Endometrial microvascular endothelial cells (primary cell): ENCODE measurements around the gene IL5RA. TPM values are rescaled to one million over a fixed set of nuclear protein-coding genes. Genes with fewer than 3 reads are reported as not detected.

ENCODE experiments used
- in situ Hi-C: cut with HindIII; loops from 2 replicates; pipeline ENCODE4 v1.10.0; 2017; ENCODE audit warnings: low sequenced_read_pairs, low pct_unique_long_range_greater_than_20kb; ENCODE audit errors: inconsistent ontology term
- total RNA-seq: library from RNA; depleted of rRNA; stranded (reverse); fragments of >200 nt; gene quantifications from one replicate; pipeline ENCODE4 v1.2.3, GENCODE V29; 2015; ENCODE audit errors: inconsistent ontology term

IL5RA gene, protein sequence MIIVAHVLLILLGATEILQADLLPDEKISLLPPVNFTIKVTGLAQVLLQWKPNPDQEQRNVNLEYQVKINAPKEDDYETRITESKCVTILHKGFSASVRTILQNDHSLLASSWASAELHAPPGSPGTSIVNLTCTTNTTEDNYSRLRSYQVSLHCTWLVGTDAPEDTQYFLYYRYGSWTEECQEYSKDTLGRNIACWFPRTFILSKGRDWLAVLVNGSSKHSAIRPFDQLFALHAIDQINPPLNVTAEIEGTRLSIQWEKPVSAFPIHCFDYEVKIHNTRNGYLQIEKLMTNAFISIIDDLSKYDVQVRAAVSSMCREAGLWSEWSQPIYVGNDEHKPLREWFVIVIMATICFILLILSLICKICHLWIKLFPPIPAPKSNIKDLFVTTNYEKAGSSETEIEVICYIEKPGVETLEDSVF
- not detected for total RNA-seq

- in situ Hi-C loops: no loop called here
These were observed at the start of gene IL5RA for GRCh38 chr3:3110299-3110630. Gene IL5RA, minus strand, starts transcription at chr3:3110374. Its CDS starts 5,390 bp downstream, at chr3:3104984.

DNA sequence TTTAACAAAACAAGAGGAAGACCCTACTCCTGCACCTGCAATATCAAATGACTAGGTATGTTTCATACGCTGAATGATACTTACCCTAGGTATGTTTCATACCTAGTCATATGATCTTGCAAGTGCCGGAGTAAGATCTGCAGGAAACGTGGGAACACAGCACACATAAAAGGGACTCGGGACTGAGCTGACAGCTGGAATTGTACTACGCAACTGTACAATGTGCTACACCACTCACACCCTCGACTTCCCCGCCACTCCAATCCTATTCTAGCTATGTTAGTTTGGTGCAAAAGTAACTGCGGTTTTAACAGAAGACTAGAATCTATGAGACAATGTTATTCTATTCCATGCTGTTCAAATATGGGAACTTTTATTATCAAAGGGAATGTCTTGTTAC, 47.3 kb upstream of the IL5RA start:
- in situ Hi-C loops: no loop called here

DNA sequence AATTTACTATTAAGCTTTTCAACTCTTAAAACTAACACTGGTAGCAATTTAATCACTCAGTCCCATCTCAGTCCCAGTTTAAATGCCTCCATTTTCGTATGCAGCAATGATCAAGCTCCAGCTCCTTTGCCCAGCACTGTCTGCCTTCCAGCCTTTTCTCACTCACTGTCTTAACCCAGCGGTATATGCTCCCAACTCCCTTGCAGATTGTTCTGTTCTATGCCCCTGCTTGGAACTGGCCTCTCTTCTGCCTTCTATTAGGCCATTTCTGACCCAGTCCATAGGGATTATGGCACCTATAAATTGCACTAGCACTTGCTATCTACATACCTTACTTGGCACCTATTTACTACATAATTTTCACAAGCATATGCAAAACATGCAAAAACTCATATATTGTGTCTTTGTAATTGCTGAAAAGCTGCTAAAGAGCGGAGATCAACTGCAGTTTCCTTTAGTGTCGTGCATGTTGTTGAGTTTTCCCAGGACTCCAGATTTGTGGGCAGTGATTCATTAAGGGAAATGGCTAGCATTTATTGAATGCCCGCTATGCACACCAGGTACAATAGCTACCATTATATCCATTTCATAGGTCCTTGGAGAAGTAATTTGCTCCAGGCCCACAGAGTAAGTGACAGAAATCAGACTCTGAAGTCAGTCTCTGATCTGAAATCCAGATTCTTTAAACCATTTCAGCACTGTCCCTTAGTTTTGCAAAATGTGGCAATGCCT, 44.9 kb upstream of the IL5RA start:
- in situ Hi-C loops: no loop called here

DNA sequence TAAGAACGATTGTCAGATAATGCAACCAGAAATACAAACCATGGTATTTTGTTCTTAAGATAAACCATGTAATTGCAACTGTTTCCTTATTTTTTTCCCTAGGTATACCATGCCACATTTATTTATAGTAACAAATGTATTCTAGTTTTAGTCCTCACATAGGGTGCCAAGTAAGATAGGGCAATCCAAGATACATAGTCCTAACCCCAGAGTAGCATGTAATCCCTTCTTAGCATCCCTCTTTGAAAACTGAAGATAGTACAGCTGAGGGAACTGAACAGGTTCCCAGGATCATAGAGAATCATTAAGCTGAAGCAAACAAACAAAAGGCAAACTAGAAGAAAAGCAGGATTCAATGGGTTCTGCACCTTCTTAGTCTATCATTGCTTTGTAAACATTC, 41.3 kb upstream of the IL5RA start:
- in situ Hi-C loops: no loop called here

DNA sequence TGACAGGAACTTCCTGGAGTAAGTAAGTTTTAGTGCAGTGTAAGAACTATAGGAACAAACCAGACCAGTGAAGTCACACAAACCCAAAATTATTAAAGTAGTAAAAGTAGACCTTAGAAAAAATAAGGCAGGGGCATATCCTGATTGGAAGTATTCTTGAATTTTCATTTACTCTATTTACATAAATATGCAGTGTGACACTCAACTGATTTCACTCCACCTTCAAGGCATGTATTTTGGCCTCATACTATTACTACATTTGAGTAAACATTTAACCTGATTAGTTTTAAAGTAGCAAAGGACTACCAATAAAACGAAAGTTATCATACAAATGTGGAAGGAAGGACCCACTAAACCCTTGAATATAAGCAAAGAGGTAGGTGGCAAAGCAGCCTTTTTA, 39.4 kb upstream of the IL5RA start:
- in situ Hi-C loops: no loop called here

GRCh38 chr3:3145831-3146230, 35.7 kb upstream of the IL5RA start:
- in situ Hi-C loops: no loop called here

DNA sequence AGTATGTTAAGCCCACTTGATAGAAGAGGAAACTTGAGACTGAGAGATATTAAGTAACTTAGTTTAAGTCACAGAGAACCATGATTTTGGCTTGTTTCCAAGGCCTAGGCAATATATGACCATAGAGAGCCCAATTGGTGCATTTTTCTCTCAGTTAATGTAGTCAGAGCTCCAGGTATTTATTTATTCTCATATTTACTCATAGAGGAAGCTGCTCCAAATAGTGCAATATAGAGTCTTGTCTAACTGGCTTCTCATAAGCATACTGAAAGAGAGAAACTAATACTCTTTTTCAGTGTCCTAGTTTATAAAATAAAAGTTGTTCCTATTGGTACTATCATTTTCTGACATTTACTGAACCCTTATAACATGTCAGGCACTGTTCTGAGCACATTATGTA, 31.8 kb upstream of the IL5RA start:
- in situ Hi-C loops: no loop called here

GRCh38 chr3:3137526-3137925, 27.4 kb upstream of the IL5RA start:
- in situ Hi-C loops: no loop called here

- in situ Hi-C loops: no loop called here
These were observed 24.7 kb upstream of the IL5RA start for GRCh38 chr3:3134750-3135448.

GRCh38 chr3:3133500-3133899, 23.3 kb upstream of the IL5RA start:
- in situ Hi-C loops: no loop called here

- in situ Hi-C loops: no loop called here
These were observed 19.4 kb upstream of the IL5RA start for GRCh38 chr3:3129579-3129978.

DNA sequence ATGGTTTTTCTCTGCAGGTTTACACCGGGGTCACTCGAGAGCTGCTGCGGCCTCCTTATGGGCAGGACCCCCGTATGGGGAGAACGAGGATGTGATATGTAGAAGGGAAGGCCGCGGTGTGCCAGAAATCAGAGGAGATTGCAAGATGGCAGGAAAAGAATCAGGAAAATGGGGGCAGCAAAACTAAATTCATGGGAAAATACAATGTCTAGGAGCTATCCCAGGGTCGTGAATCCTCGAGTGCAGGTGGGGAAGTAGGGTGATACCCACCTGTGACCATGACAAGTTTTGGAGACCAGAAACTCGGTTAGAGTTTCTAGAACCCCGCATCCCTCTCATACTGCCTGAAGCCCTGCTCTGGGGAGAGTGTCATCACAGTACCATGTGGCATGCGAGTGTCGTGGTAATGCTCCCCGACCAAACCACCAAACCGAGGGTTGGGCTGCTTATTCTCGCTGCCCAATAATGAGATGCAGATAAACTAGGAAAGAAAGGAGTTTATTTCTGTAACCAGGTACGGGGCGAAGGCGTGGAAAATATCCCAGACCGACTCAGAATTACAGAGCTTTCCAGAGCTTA, 17.3 kb upstream of the IL5RA start:
- in situ Hi-C loops: no loop called here

DNA sequence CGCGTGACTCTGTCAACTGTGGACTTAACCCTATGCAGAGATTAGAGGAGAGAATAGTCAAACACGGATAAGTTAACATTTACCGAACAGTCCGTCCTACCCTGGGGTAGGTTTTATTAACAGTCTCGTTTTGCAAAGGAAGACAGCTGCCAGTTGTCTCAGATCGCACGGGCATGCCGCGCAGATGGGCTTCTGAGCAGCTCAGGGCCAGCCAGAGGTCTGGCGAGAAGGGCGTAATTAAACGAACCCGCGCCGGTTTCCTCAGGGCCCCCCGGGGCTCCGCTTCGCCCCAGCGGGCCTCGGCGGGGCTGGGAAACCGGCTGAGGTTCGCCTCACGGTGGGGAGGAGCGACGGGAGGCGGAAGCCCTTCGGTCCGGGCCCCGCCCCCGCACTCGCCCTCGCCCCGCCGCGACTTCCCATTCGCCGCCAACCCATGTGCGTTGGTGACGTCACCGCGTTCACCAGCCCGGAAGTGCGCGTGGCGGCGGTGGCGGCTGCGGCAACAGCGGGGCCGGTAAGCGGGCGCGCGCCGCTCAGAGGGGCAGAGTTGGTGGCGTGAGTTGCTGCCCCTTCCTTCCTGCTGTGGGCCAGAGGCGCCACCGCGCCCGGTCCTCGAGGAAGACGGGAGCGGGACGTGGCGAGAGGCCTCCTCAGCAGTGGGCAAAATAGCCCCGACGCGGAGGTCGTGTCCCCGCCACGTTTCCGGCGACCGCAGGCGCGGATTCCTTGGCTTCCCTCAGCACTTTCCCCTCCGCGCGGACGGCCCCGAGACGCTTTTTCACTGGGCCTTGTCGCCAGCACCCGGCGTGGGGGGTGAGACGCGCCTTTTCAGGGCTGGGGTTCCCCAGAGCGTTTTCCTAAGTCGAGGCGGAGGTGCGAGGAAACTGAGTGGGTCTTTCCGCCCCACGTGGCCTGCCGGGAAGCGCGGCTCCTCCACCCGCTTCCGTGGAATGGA, 16.6 kb upstream of the IL5RA start, which contains the start of gene TRNT1:
Gene TRNT1, plus strand, starts transcription at position 464 of the 955 bp plus-strand sequence. CDS start 2,101 bp downstream, outside the sequence.
- in situ Hi-C loops: no loop called here

GRCh38 chr3:3125977-3126376, 15.8 kb upstream of the IL5RA start:
- in situ Hi-C loops: no loop called here

DNA sequence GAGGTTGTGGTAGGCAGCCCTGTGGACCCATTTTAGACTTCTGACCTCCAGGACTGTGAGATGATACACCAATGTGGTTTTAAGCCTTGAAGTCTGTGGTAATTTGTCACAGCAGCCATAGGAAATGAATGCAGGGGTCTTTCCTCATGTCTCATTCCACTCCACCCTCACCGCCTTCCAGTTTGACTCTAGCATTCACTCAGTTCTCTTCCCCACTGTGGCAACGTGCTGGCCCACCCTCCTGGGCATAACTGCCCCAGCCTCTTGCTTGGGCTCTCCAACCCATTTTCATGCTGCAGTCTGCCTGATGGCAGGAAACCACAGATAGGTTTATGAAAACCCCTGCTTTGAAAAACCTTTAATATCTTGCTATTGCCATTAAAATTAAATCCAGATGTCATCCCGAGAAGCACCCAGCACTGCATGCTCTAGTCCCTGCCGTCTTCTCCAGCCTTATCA, 9.2 kb upstream of the IL5RA start:
- in situ Hi-C loops: no loop called here

DNA sequence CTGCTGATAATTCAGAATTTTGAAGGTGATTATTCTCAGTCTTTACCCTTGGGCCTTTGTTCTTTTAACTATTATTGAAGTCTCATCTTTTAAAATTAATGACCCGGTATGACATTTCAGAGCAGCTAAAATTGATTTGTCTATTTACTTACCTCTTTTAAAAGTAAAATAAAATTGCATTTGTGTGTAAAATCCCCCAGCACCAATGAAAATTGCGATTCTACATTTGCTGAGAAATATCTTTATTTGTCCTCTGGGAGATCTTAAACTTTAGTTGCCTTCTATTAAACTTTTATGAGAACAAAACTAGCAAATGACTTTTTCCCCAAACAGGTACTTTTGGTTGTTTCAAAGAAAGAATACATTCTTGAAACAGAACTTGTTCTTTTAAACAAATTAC, 7.5 kb upstream of the IL5RA start:
- in situ Hi-C loops: no loop called here

DNA sequence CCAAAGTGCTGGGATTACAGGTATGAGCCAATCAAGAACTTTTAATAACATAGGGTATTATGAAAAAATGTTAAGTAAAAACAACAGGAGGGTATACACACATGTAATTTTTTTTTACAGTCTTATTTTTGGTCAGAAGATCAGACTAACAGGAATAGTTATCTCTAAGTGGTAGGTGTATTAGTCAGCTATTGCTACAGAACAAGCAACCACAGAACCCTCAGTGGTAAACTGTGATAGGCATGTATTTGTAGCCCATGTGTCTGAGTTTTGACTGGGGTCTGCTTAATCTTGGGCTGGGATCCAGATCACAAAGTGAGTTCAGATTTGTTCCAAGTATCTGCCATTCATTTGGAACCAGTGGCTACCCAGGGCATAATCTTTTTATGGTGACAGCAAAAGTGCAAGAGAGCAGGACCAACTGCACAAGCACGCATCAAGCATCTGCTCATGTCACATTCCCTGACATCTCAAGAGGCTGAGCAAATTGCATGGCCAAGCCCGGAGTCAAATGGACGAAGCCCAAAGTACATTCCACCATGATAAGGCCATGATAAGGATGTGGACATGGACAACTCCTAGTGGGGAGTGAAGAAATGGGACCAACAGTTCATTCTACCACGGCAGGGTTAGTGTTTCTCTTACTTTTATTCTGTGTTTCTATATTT, 3.0 kb upstream of the IL5RA start:
- in situ Hi-C loops: no loop called here
